Measurements from ENCODE around the gene MTMR3.

Gene MTMR3

GRCh38 chr22:29916007-29916544 is 33.1 kb downstream of the MTMR3 start:
- no peak for DNase-seq (ENCODE audit: low read depth in 2 of 2)

GRCh38 chr22:29917052-29917902 is 34.3 kb downstream of the MTMR3 start:
- DNase-seq (ENCODE audit: low read depth in 2 of 2): no peak

GRCh38 chr22:29925402-29925801 is 42.4 kb downstream of the MTMR3 start:
- DNase-seq (ENCODE audit: low read depth in 2 of 2): no peak

- no peak for DNase-seq (ENCODE audit: low read depth in 2 of 2)
Measured at GRCh38 chr22:29926057-29926456, 43.1 kb downstream of the MTMR3 start.

DNA sequence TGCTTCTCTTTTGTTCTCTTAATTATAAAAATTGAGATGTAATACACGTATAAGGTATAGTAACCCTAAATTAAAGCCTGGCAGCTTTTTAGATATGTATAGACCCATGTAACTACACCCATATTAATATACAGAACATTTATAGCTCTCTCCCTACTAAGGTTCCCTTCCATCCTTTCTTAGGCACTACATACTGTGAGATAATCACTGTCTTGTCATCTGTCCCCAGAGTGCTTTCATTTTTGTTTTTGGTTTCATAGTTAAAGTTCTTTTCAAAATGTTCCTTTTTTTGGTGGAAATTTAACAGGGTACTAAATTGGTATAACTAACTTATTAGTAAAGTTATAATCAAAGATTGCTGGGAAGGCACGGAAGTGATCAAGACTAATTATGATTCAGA is 49.2 kb downstream of the MTMR3 start:
- no peak for DNase-seq (ENCODE audit: low read depth in 2 of 2)

GRCh38 chr22:29933619-29934018 is 50.6 kb downstream of the MTMR3 start:
- no peak for DNase-seq (ENCODE audit: low read depth in 2 of 2)

GRCh38 chr22:29934596-29934995 is 51.6 kb downstream of the MTMR3 start:
- DNase-seq (ENCODE audit: low read depth in 2 of 2): no peak

GRCh38 chr22:29936186-29936585 is 53.2 kb downstream of the MTMR3 start:
- no peak for DNase-seq (ENCODE audit: low read depth in 2 of 2)

DNA sequence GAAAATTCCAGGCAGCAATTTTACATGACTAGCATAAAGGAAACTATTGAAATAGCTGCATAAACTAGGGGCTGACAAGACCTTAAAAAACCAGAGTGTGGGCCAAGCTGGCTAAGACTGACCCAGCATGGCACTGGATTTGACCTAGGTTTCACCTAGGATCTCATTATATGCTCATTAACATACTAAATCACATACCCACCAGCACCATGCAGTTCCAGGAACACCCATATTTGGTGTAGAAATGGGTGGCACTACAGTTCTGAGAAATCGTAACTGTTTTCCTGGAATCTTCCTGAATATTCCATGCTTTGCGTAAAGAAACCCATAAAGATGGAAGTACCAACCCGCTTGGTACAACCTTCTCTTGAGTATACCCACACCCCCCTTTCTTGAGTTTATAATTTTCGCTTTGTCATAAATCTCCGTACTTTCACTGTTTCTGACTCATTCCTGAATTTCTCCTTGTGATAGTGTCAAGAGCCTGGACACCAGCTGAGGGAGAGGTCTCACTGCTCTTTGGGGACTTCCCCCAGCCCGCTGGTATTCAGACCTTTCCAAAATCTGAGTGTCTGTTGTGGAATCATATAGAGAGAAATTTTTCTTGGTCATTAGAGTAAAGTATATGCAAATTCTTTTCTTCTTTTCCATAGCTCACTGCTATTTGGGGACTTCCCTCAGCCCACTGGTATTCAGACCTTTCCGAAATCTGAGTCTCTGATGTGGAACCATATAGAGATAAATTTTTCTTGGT is 55.1 kb downstream of the MTMR3 start:
- no peak for DNase-seq (ENCODE audit: low read depth in 2 of 2)

DNA sequence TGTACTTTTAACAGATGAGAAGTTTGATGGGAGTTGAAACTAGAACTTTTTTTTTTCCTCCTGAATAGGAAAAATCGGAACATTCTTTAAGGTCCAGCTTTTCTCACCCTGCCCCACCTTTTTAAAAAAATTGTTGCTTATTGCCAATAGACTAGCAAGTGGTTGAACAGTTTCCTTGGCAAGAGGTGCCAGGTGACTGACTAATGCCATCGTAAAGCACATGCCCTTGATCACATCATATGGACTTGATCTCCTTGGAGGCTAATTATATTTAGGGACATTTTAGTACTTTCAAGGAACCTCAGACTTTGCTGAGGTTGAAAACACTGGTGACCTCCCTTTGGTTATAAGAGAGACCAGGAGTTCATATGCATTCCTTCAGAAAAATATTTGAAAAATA is 57.6 kb downstream of the MTMR3 start:
- no peak for DNase-seq (ENCODE audit: low read depth in 2 of 2)

- DNase-seq (ENCODE audit: low read depth in 2 of 2): no peak
Measured at GRCh38 chr22:29944339-29944738, 61.4 kb downstream of the MTMR3 start.

- no peak for DNase-seq (ENCODE audit: low read depth in 2 of 2)
Measured at GRCh38 chr22:29945435-29945834, 62.5 kb downstream of the MTMR3 start.

GRCh38 chr22:29946220-29946619 is 63.2 kb downstream of the MTMR3 start:
- no peak for DNase-seq (ENCODE audit: low read depth in 2 of 2)

DNA sequence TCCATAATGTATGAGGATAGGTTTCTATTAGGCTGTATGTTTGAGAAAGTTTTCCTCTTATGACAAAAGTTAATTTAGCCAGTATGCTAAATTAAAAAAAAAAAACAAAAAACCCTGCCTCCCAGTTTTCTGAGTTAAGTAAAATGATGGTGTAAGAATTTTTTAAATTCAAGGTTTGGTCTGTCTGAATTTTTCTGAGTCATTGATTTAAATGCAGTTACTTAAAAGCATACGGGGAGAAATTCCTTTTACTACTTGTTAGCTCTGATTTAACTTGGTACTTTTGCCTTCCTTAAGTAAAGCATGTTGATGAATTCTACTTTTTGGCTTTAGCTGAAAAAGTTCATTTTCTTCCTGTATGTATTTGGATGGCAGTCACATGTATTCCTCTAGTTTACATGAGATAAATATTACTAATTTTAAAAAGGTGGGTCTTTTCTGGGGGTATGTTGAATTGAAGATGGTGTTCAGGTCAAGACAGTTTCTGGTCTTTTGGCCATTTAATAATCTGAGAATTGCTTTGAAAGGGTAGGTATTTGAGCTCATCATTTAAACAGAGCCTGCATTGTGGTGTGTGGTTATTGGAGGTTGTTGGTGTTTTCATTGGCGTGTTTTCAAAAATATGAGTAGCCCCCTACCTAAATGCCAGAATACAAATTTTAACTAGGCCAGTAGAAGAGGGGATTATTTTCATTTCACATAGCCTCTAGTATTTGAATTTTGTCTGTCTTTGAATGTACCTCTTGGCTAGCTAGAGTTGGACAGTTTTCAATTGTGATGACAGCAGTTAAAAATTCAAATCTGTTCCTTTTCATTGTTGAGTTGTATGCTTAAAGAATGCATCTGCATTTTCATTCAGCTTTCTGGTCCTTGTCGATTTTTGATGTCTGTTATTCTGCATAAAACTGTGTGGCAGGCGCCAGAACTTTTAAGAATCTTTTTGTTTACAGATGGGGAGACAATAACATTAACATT is 64.7 kb downstream of the MTMR3 start:
- DNase-seq (ENCODE audit: low read depth in 2 of 2): no peak

DNA sequence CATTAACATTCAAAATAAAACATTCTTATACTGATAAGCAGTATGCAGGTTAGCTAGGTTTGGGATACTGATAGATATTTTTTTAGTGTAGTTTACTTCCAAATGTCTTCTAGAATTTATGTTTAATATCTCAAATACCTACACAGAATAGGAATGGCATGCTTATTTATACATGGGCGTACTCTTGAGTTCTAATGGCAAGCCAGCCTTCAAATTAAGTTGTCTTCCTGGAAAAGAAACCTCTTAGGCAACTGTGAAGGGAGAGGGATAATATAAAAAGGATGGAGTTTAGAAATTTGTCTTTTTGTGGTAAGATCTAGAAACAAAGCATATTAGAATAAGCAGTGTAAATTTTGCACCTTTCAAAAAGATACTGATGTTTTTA is 65.4 kb downstream of the MTMR3 start:
- no peak for DNase-seq (ENCODE audit: low read depth in 2 of 2)

GRCh38 chr22:29949872-29950271 is 66.9 kb downstream of the MTMR3 start:
- DNase-seq (ENCODE audit: low read depth in 2 of 2): no peak

DNA sequence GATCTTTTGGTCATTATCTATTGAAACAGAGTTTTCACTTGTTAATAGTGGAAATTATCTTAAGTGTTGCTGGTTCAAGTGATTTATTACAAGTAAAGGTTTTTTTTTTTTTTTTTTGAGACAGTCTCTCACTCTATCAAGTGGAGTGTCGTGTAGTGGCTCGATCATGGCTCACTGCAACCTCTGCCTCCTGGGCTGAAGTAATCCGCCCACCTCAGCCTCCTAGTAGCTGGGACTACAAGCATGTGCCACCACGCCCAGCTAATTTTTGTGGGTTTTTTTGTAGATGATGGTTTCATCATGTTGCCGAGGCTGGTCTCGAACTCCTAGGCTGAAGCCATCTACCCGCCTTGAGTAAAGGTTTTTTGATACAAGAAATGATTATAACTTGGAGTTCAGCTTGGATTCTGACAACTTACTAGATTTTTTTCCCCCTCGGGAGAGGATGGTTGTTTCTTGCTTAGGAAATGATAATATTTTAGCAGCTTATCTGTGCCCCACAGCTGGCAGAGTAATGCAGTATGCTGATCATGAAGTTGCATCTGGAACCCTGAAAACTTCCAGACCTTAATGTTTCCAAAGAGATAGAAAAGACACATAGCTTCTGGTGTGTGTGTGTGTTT is 68.9 kb downstream of the MTMR3 start:
- no peak for DNase-seq (ENCODE audit: low read depth in 2 of 2)

DNA sequence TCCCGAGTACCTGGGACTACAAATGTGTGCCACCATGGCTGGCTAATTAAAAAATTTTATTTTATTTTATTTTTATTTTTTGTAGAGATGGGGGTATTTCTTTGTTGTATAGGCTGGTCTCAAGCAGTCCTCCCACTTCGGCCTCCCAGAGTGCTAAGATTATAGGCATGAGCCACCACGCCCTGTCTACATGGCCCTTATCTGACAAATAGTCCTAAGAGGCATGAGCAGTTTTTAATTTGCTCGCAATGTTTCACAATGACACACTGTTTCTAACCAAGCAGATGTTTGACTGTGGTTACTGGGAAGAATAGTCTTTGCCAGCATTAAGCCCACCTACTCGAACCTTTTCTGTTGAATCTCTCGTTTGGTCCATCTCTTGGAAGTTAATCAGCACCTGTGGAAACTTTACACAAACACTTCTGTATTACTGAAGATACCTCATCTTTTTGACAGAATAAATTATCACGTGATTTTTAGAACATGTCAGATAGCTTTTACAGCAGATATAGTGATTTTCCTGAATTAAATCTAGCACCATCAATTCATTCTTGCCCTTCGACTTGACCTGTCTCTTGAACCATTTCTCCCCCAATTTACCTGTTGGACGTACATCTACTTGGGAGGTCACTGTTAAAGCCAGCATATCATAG is 71.4 kb downstream of the MTMR3 start:
- DNase-seq (ENCODE audit: low read depth in 2 of 2): no peak

DNA sequence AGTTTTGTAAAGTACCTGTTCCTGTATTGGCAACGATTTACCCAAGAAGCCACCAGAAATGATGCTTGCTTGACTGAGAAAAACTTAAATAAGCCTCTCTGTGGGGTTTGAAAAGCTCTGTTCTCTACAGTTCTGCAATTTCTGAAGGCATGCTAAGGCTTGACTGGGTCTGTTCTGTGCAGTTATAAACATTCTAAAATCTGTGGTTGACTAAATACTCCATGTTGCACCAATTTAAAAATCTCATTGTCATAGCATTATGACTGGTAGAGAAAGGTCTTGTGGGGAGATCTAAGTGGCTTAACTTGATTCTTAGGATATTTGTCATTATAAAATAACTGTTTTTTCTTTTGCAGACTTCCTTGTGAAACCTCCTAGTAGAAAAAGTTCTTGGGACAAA is 73.7 kb downstream of the MTMR3 start:
- DNase-seq (ENCODE audit: low read depth in 2 of 2): no peak

DNA sequence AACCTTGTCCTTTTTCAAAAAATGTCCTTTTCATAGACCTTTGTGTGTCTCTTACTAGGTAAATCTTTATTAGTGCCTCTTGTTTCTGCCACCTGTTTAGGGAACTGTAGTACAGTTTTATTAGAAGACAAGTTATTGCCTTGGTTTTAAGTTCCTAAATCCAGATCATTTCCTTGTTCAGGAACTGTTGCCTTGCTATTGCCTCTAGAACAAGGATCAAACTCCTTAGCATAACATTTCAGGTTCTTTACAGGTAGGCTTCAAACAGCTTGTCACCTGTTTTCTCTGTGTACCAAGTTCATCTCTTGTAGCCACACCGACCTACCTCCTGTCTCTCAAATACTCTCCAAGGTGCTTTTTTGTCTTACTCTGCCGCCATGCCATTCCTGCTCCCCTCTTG is 75.2 kb downstream of the MTMR3 start:
- no peak for DNase-seq (ENCODE audit: low read depth in 2 of 2)

DNA sequence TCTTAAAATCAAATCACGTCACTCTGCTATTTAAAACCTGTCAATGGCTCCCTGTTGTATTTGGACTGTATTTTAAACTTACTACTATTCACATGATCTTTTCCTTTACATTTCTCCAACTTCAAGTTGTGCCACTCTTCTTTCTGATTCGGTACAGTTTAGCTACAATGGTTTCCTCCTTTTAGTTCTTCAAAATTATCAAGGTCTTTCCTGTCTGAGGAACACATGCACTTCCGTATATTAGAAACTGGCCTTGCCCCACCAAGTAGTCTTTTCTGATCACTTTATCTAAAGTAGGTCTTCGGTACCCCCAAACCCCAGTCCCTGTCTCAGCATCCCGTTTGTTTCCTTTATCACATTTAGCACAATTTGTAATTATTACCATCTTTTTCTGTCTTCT is 81.8 kb downstream of the MTMR3 start:
- DNase-seq (ENCODE audit: low read depth in 2 of 2): no peak

Measured in stimulated activated CD8-positive, alpha-beta memory T cell treated with anti-CD3 and anti-CD28 coated beads, Interleukin-7, amount 100 ng/mL, for 1 hour (primary cell).